ENCODE measurements around the gene STRN3.
"Not testable (repeated sequence)": the region's sequence is repeated elsewhere in the genome, so short reads cannot be mapped to it uniquely, and the experiment has no call there.

The STRN3 gene

GRCh38 chr14:31036552-31036951 is 10.4 kb upstream of the STRN3 start:
- no peak for DNase-seq

DNA sequence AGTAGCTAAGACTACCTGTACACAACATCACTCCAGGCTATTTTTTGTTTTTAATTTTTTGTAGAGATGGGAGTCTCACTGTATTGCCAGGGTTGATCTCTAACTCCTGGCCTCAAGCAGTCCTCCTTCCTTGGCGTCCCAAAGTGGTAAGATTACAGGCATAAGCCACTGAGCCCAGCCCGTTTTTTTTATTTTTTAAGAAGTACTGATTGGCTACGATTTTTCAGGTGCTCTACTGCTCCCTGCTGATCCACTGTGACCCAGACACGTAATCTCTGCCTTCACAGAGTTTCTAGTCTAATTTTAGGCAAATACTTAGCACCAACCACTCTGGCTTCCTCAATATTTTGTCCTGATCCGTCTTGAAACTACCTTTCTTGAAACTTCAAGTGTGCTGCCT is 4.3 kb upstream of the STRN3 start:
- no peak for DNase-seq

DNA sequence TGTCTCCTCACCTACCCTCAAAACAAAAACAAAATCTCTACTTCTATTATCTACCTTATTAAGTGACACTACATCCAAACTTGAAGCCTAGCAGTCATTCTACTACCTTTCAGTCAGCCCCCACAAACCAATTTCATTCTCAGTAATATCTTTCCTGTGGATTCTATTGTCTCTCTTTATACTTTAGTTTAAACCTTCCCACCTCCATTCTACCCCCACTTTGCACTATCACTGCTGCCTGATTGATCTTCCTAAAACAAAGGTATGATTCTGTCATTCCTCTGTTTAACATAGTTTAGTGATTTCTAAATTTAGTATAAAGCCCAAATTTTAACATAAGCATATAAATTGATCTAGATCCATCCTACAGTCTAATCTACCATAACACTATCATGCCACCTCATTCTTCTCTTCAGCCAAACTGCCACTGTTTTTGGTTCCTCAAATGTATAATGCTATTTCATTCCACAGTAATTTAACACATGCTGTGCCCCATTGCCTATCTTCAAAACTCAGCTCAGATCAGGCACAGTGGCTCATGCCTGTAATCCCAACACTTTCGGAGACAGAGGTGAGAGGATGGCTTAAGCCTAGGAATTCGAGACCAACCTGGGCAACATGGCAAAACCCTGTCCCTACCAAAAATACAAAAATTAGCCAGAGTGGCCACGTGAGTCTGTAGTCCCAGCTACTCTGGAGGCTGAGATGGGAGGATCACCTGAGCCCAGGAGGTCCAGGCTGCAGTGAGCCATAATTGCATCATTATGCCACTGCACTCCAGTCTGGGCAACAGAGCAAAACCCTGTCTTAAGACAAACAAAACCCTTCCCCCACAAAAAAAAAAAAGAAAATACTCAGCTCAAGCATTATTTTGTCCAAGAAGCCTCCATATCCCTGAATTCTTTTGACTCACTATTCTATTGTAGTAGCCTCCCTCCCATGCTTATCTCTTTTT is 3.1 kb upstream of the STRN3 start:
- DNase-seq = no peak

DNA sequence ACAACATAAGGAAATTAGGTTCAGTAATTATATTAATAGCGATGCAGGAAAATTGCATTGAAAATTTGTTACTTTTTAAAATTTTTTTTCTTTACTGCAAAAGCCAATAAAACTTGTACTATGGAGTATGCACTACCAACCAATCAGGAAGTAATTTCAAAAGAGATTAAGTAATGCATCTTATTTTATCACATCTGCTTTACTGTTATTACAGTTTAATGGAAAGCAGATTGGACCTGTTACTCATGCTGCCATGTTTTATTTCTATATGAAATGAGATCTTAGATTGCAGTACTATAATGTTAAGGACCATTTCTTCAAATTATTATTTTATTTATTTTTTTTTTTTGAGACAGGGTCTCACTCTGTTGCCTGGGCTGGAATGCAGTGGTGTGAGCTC is 1.7 kb upstream of the STRN3 start:
- DNase-seq = no peak

GRCh38 chr14:31026450-31027235 is 464 bp upstream of the STRN3 start:
- DNase-seq = peak; percentile 74 to 88 (median 82)

GRCh38 chr14:31025367-31026076 is 657 bp downstream of the STRN3 start, which contains the start of gene AP4S1:
Gene AP4S1, plus strand, starts transcription at chr14:31025649. Its CDS starts 40,548 bp downstream, at chr14:31066197.
- DNase-seq = peak; percentile 17 to 63 (median 56)

GRCh38 chr14:31024577-31025366 is 1.4 kb downstream of the STRN3 start:
- DNase-seq = no peak

DNA sequence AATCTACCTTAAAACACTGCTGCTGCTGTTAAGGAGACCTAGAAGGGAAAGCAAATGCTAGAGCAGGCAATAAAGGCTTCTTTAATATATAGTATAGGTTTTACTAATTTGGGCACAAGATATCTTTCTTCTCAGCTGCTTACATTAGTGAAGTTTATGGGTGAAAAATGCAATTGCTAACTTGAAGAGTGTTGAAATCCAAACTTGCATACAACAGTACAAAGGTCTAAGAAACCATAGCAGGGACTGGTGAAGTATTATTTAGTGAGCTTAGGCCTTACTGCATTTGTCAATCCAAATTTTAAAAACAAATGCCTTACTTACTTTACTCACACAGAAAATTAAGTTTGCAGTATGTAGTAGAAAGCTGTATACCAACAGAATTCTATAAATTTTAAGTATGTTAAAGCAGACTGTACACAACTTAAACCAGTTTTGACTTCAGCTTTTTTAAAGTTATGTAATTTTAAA is 2.1 kb downstream of the STRN3 start:
- DNase-seq = no peak

DNA sequence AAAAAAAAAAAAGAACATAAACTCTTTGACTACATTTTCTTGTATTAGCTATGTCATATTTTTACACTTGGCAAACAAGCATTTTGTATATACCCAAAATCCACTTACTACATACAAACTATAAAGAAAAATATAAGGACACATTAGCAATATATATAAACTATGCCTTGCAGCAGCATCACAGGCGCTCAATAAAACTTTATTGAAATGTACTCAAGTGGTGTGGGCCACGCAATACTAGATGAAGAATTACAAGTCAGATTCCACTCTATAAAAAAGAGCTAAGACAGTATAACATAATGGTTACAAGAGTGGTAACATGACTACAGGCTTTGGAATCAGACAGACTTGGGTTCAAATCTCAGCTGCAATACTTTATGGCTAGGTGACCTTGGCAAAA is 3.8 kb downstream of the STRN3 start:
- DNase-seq = no peak

DNA sequence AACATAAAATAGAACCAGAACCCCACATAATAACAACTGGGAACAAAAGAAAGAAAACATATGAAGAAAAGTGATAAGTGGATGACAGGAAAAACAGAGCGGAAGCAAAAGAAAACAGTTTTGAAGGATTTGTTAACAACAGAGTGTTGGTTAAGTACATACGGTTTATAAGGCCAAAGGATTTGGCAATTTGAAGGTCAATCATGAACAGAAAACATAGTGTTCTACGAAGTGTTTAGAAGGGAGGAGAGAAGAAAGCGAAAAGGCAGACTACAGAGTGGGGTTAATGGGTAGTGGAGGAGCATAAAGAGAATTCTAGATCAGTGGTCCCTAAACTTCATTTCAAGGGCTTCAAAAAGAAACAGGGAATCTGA is 4.6 kb downstream of the STRN3 start:
- DNase-seq = no peak

- DNase-seq = no peak
These were observed 5.2 kb downstream of the STRN3 start for GRCh38 chr14:31020834-31021575.

- no peak for DNase-seq
These were observed 8.0 kb downstream of the STRN3 start for GRCh38 chr14:31018057-31018645.

- DNase-seq = no peak
These were observed 12.3 kb downstream of the STRN3 start for GRCh38 chr14:31013841-31014240.

DNA sequence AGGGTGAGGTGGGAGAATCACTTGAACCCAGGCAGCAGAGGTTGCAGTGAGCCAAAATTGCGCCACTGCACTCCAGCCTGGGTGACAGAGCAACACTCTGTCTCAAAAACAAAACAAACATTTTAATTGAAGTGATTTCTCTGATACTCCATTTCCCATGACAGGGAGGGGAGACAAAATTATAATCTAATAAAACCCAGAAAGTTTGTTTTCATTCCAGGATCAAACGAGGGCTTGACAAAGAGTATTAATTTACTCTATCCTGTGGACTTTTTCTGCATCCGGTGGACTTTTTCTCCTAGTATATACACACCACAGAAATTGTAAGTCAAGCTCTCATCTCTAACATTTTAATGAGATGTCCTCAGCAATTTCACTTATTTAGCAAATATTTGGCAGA is 15.2 kb downstream of the STRN3 start:
- no peak for DNase-seq

DNA sequence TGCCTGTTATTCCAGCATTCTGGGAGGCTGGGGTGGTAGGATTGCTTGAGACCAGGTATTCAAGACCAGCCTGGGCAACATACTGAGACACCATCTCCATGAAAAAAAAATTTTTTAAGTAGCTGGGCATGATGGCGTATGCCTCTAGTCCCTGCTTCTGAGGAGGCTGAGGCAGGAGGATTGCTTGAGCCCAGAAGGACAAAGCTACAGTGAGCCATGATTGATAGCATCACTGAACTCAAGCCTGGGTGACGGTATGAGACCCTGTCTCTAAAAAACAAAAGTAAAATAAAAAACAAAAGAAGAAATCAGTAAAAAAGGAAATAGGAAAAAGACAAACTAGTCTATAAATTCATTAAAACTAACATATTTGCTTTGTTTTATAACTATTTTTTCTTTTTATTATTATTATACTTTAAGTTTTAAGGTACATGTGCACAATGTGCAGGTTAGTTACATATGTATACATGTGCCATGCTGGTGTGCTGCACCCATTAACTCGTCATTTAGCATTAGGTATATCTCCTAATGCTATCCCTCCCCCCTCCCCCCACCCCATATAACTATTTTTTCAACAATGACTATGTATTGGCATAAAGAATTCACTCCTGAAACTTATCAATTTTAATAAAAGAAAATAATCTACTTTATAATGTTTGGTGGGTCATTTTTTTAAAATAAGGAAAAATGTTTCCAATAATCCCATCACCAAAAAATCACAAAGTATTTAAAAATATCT is 16.2 kb downstream of the STRN3 start:
- no peak for DNase-seq

DNA sequence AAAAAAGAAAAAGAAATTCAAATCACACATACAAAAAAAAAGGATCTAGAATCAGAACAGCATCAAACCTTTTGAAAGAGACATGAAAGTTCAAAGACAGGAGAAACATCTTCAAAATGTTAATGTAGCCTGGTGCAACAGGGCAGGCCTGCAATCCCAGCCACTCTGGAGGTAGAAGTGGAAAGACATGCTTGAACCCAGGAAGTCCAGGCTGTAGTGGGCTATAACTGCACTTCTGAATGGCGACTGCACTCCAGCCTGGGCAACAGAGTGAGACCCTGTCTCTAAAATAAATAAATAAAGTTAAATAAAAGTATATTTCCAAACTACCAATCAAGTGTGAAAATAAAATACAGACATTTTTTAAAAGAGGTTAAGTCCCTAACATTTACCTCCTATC is 19.5 kb downstream of the STRN3 start:
- DNase-seq = no peak

DNA sequence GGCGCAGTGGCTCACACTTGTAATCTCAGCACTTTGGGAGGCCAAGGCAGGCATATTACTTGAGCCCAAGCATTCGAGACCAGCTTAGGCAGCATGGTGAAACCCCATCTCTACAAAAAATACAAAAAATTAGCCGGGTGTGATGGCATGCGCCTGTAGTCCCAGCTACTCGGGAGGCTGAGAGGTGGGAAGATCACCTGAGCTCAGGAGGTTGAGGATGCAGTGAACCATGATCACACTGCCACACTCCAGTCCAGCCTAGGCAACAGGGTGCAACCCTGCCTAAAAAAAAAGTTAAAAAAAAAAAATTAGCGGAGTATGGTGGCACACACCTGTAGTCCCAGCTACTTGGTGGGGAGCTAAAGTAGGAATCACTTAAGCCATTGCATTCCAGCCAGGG is 22.2 kb downstream of the STRN3 start:
- not testable (repeated sequence) for DNase-seq

GRCh38 chr14:31003284-31003683 is 22.9 kb downstream of the STRN3 start:
- no peak for DNase-seq

DNA sequence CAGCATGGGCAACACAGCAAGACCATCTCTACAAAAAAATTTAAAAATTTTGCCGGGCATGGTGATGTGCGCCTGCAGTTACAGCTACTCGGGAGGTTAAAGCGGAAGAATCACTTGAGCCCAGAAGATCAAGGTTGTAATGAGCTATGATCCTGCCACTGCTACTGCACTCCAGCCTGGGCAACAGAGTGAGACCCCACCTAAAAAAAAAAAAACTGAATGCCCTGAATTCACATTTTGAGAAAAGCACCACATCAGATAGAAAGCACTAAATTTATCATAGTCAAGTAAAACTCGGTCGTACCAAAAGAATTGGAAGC is 24.9 kb downstream of the STRN3 start:
- DNase-seq = no peak

- no peak for DNase-seq
These were observed 25.4 kb downstream of the STRN3 start for GRCh38 chr14:31000629-31001338.
